Skeletal muscle cell (primary cell): ENCODE results near the gene PDCD2L.
"Not testable (repeated sequence)": the region's sequence is repeated elsewhere in the genome, so short reads cannot be mapped to it uniquely, and the experiment has no call there.

ENCODE experiments used
- DNase-seq: peaks from one replicate; pipeline ENCODE4 v3.0.0-alpha.2; 2010; ENCODE audit warnings: low read depth
- H3K4me3 ChIP-seq: 2 replicates; pipeline ENCODE4 v1.5.1; 2011; ENCODE audit warnings: low read depth, mild to moderate bottlenecking, control low read depth, low read length, moderate library complexity

Gene PDCD2L

GRCh38 chr19:34458677-34459076, 54.5 kb downstream of the PDCD2L start:
- H3K4me3 ChIP-seq: no peak overlapping the region

DNA sequence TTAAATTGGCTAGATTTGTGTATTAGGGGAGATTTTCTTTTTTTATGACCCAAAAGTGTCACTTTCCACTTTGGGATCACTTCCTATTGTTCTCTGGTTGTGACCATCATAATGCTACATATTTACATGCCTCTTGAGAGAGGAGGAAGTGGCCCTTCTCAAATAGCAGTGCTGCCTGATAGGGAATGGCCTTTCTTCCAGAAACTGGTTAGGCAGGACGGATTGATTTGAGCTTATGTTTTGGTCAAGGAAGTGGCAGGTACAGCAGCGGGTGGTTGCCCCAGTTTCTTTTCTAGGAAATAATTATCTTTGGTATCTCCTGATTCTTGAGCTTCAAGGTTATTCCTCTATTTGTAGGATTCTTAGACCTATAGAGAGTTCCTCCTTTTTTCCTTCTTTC, 55.4 kb downstream of the PDCD2L start:
- no peak overlapping the region for H3K4me3 ChIP-seq
- no peak for DNase-seq

More at GRCh38 chr19:34458677-34459076, 54.5 kb downstream of the PDCD2L start:
- no peak for DNase-seq

- DNase-seq: no peak
- H3K4me3 ChIP-seq: no peak overlapping the region
Observed at GRCh38 chr19:34461375-34462100, 57.3 kb downstream of the PDCD2L start.

DNA sequence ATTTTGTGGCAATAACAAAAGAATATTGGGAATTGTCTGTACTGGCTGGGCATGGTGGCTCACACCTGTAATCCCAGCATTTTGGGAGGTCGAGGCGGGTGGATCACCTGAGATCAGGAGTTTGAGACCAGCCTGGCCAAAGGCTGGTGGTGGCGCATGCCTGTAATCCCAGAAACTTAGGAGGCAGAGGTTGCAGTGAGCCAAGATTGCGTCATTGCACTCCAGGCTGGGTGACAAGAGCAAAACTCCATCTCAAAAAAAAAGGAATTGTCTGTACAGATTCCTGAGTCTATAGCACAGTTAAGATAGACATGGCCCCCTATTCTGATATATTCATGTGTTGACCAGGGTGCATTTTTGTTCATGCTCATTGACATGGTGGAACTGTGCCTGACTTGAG, 60.6 kb downstream of the PDCD2L start:
- H3K4me3 ChIP-seq, DNase-seq: not testable (repeated sequence)

DNA sequence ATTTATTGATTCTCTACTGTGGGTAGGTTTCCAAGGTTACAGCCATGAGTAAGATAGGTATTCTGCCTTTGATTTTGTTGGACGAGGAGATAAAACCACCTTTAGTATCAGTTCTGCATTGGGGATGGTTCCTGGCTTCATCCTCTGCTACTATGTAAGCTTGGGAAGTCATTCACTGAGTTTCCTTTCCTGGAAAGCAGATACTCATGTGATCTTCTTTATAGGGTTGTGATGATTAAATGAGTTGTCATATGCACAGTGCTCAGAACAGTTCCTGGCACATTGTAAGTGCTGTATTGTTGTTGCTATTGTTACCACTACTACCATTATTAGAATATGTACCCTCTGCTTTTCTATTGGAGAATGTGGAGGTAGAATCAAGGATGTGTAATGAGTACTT, 64.2 kb downstream of the PDCD2L start:
- no peak overlapping the region for H3K4me3 ChIP-seq
- no peak for DNase-seq

- H3K4me3 ChIP-seq, DNase-seq: not testable (repeated sequence)
Observed at GRCh38 chr19:34469026-34469425, 64.8 kb downstream of the PDCD2L start.

DNA sequence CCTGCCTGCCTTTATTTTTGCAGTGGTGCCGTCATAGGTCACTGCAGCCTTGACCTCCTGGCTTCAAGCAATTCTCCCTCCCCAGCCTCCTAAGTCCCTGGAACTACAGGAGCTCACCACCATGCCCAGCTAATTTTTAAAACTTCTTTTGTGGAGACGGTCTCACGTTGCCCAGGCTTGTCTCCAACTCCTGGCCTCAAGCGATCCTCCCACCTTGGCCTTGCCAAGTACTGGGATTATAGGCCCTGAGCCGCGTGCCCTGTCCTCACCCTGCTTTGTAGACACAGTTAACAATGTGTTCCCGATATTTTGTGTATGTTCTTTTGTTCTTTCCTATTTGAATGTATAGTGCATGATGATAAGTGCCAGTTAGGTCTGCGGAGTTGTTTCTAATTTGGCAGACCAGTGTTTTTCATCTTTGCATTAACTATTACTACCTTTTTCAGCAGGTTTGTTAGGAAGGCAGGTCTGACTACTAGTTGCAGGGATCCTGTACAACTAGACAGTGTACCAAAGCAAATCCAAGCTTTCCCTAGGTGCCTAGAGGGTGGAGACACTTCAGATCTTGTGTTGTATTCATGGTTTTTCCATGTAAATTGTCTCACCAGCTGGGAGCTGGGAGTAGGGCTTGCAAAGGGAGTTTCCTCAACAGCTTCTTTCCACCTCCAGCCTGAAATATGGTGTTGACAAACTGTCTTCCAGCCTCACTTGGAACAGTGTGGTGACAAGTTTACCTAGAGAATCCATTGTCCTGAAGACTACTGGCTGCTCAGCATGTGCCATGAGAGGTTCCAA, 67.9 kb downstream of the PDCD2L start:
- H3K4me3 ChIP-seq: no peak overlapping the region
- DNase-seq: no peak

DNA sequence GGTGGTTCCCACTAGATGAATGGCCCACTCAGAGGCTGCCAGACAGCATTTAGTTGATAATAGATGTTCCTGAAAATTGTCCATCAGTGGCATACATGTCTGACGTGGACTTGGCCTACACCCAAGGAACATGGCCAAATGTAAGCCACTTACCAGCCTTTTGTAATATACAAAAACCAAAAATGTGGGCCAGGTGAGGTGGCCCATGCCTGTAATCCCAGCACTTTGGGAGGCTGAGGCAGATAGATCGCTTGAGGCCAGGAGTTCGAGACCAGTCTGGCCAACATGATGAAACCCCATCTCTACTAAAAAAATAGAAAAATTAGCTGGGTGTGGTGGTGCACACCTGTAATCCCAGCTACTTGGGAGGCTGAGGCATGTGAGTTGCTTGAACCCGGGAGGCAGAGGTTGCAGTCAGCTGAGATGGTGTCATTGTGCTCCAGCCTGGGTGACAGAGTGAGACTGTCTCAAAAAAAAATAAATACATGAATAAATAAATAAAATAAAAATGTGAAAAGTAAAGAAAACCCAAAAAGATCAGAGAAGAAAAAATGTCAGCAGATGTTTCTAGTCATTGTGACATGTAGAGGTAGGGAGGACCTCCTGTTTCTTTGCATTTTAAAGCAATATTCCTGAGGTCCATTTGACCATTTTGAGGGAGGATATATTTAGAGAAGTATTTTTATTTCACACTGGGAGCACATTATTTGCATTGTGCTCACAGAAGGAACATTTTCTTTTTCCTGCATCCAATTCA, 70.2 kb downstream of the PDCD2L start:
- no peak for DNase-seq
- no peak overlapping the region for H3K4me3 ChIP-seq

GRCh38 chr19:34475026-34475974, 71.1 kb downstream of the PDCD2L start:
- H3K4me3 ChIP-seq: no peak overlapping the region
- DNase-seq: peak; percentile 68
